Left lung (tissue), 10 donors: Measurements from ENCODE around the gene CES3. TPM values are rescaled to one million over a fixed set of nuclear protein-coding genes. Genes with fewer than 3 reads are reported as not detected.

Experiments used
- ATAC-seq: fragments of 200-7000 bp; cut with Tn5 transposase; one replicate; pipeline ENCODE4 v1.9.1; 2020; ENCODE audit warnings: moderate library complexity
- DNase-seq, 4 donors: peaks; one replicate each; pipeline ENCODE4 v3.0.0-alpha.2; 2013 to 2020
- H3K27ac ChIP-seq, 2 donors: fragments of 200-600 bp; sonication (generic) in 1 of 2; one replicate each; pipeline versions ENCODE4 v1.5.0 to v1.8.0; 2020 to 2021
- H3K27me3 ChIP-seq, 2 donors: fragments of 200-600 bp; sonication (generic) in 1 of 2; one replicate each; pipeline versions ENCODE4 v1.5.0 to v1.8.0; 2020 to 2021
- H3K36me3 ChIP-seq, 2 donors: fragments of 200-600 bp; sonication (generic) in 1 of 2; one replicate each; pipeline versions ENCODE4 v1.5.0 to v1.8.0; 2020 to 2021
- H3K4me1 ChIP-seq, 2 donors: fragments of 200-600 bp; one replicate each; pipeline ENCODE4 v1.8.0; 2021
- H3K4me3 ChIP-seq, 2 donors: fragments of 200-600 bp; sonication (generic) in 1 of 2; one replicate each; pipeline versions ENCODE4 v1.5.0 to v1.8.0; 2020 to 2021; ENCODE audit warnings: mild to moderate bottlenecking in 1 of 2
- H3K9me3 ChIP-seq, 2 donors: fragments of 200-600 bp; sonication (generic) in 1 of 2; one replicate each; pipeline versions ENCODE4 v1.5.0 to v1.8.0; 2020 to 2021
- intact Hi-C, 2 donors: fragments of 100-400 bp; cut with DNase I; formaldehyde crosslinking; loops; one replicate each; pipeline versions ENCODE4 v1.11.2 to v1.14.2; 2022
- polyA plus RNA-seq, 6 donors: library from polyadenylated mRNA; unstranded; fragments of 120-200 nt; gene quantifications; one replicate each; pipeline ENCODE4 v1.2.1, GENCODE V29; 2013; ENCODE audit not compliant: insufficient read length in 6 of 6
- total RNA-seq, 2 donors: library from RNA; stranded (reverse); fragmentation: NEBNext Ultra II Directional; extraction: Animal tissue kit (Norgen Biotek cat#: 25700); gene quantifications; one replicate each; pipeline ENCODE4 v1.2.1, GENCODE V29; 2021
- TF ChIP-seq, protein P1 (sequence below), 2 donors: fragments of 200-600 bp; sonication (generic) in 1 of 2; IDR thresholded peaks; one replicate each; pipeline versions ENCODE4 v1.5.0 to v1.8.0; 2021; ENCODE audit warnings: antibody characterized with exemption in 2 of 2
- donor health status: DM: no; HTN: yes; CAD: no.
- donor health status: DM: no; HTN: no; CAD: no.

Gene CES3
- total and polyA plus RNA-seq, 8 donors, result 0.79 to 5.3 (median 4.2) TPM

DNA sequence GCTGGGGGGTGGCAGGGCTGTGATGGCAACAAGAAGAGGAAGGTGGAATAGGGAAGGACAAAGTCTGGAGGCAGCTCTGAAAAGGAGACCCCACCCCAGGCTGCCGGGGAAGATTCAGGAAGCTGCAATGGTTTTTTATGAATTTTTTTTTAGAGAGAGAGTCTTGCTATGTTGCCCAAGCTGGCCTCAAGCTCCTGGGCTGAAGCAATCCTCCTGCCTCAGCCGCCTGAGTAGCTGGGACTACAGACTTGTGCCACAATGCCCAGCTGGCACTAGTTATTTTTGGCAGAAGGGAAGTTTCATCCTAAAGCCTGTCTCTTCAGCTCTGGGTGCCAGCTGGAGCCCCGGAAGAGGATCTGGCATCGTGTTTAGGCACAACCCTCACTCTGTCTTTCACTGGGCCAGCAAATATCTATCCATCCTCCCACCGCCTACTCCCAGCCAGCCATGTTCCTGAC is 1.3 kb upstream of the CES3 start:
- ATAC-seq (peak; percentile 6), DNase-seq (no peak)
- Histone ChIP-seq H3K4me1 (peaks cover 0 to 31% of the 10 kb centered on the region in 2 donors), H3K4me3 (no peak overlapping the region), H3K27ac (peak overlapping the region in 1 of 2 donors; percentile 8), H3K36me3 (no peaks in the 10 kb centered on the region), H3K27me3 (no peaks in the 10 kb centered on the region), H3K9me3 (no peaks in the 10 kb centered on the region)
- TF ChIP-seq, protein P1, sequence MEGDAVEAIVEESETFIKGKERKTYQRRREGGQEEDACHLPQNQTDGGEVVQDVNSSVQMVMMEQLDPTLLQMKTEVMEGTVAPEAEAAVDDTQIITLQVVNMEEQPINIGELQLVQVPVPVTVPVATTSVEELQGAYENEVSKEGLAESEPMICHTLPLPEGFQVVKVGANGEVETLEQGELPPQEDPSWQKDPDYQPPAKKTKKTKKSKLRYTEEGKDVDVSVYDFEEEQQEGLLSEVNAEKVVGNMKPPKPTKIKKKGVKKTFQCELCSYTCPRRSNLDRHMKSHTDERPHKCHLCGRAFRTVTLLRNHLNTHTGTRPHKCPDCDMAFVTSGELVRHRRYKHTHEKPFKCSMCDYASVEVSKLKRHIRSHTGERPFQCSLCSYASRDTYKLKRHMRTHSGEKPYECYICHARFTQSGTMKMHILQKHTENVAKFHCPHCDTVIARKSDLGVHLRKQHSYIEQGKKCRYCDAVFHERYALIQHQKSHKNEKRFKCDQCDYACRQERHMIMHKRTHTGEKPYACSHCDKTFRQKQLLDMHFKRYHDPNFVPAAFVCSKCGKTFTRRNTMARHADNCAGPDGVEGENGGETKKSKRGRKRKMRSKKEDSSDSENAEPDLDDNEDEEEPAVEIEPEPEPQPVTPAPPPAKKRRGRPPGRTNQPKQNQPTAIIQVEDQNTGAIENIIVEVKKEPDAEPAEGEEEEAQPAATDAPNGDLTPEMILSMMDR (IDR thresholded peaks at IDR 0.05), result no peak
- intact Hi-C loops, result no loop called here

- Histone ChIP-seq H3K4me1 (peaks cover 0 to 31% of the 10 kb centered on the region in 2 donors), H3K27me3 (no peaks in the 10 kb centered on the region), H3K27ac (no peak overlapping the region), H3K36me3 (no peaks in the 10 kb centered on the region), H3K9me3 (no peaks in the 10 kb centered on the region), H3K4me3 (no peak overlapping the region)
- TF ChIP-seq, protein P1 (IDR thresholded peaks at IDR 0.05), result no peak
- ATAC-seq (no peak), DNase-seq (no peak)
- intact Hi-C loops, result no loop called here
These were observed 796 bp upstream of the CES3 start for GRCh38 chr16:66960270-66960669.

GRCh38 chr16:66961914-66962313 is 848 bp downstream of the CES3 start:
- TF ChIP-seq, protein P1 (IDR thresholded peaks at IDR 0.05), result no peak
- H3K36me3 ChIP-seq, result no peaks in the 10 kb centered on the region
- intact Hi-C loops, result no loop called here
- DNase-seq, result peak in 1 of 4 donors; percentile 54
- peak; percentile 78 for ATAC-seq
- H3K27me3 ChIP-seq, result no peaks in the 10 kb centered on the region
- H3K4me1 ChIP-seq, result peaks cover 0 to 31% of the 10 kb centered on the region in 2 donors
- H3K4me3 ChIP-seq, result no peak overlapping the region
- no peaks in the 10 kb centered on the region for H3K9me3 ChIP-seq
- no peak overlapping the region for H3K27ac ChIP-seq

DNA sequence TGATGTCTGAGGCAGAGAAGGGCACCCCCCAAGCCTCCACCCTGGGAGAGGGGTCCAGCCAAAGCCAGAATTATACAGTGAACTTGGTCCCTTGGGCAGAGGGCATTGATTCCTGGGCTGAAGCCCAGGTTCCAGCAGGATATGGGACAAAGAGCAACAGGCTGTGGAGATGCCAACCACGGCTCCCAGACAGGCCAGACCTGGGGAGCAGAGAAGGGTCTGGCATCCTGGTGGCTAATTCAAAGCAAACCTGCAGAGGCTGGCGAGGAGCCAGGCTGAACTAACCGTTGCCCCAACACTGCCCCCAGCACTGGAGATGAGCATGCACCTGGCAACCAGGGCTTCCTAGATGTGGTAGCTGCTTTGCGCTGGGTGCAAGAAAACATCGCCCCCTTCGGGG is 3.0 kb downstream of the CES3 start:
- DNase-seq, result no peak
- H3K4me1 ChIP-seq, result peaks cover 0 to 28% of the 10 kb centered on the region in 2 donors
- intact Hi-C loops, result no loop called here
- TF ChIP-seq, protein P1 (IDR thresholded peaks at IDR 0.05), result no peak
- no peaks in the 10 kb centered on the region for H3K9me3 ChIP-seq
- no peaks in the 10 kb centered on the region for H3K36me3 ChIP-seq
- no peaks in the 10 kb centered on the region for H3K27me3 ChIP-seq
- H3K27ac ChIP-seq, result no peak overlapping the region
- no peak overlapping the region for H3K4me3 ChIP-seq
- ATAC-seq, result no peak

- H3K27me3 ChIP-seq, result no peaks in the 10 kb centered on the region
- TF ChIP-seq, protein P1 (IDR thresholded peaks at IDR 0.05), result no peak
- no peak for ATAC-seq
These were observed 7.8 kb downstream of the CES3 start for GRCh38 chr16:66968847-66969246.

More at GRCh38 chr16:66968847-66969246, 7.8 kb downstream of the CES3 start:
- Histone ChIP-seq H3K4me3 (no peak overlapping the region), H3K9me3 (no peaks in the 10 kb centered on the region), H3K36me3 (no peaks in the 10 kb centered on the region), H3K4me1 (no peaks in the 10 kb centered on the region), H3K27ac (no peak overlapping the region)
- no peak for DNase-seq
- intact Hi-C loops, result no loop called here
